ENCODE data around the gene DAGLA. TPM values are rescaled to one million over a fixed set of nuclear protein-coding genes. Genes with fewer than 3 reads are reported as not detected.

DAGLA gene
- total and polyA plus RNA-seq, 2 donors (not counting 3 experiments of a cell fraction or from before 2014, with no cell fraction given) = 2.5 to 4.7 TPM

- intact Hi-C loops (cut with micrococcal nuclease) = no loop called here
- Histone ChIP-seq H4K20me1 (replicated peaks; ENCODE audit: control insufficient read depth, extremely low read depth, insufficient read depth, low read length) (no peaks in the 10 kb centered on the region), H3K4me3 (replicated peaks in 1 of 3; ENCODE audit: insufficient read depth in 1 of 3, low read depth in 1 of 3, low read length in 3 of 3) (no peak overlapping the region), H3K4me2 (ENCODE audit: insufficient read depth, low read length) (no peak overlapping the region), H3K4me1 (ENCODE audit: control insufficient read depth, extremely low read depth, insufficient read depth, low read length) (no peaks in the 10 kb centered on the region), H3K27ac (ENCODE audit: insufficient read depth, low read depth, low read length) (no peak overlapping the region), H3K9me3 (replicated peaks; ENCODE audit: control insufficient read depth, insufficient read depth, low read length) (no peaks in the 10 kb centered on the region), H3K9ac (replicated peaks; ENCODE audit: extremely low read depth, insufficient read depth, low read length) (no peak overlapping the region), H3K27me3 (ENCODE audit: control insufficient read depth in 2 of 2, insufficient read depth in 2 of 2, low read length in 2 of 2) (no peaks in the 10 kb centered on the region), H3K9me1 (replicated peaks; ENCODE audit: control insufficient read depth, extremely low read depth, insufficient read depth, low read length) (no peaks in the 10 kb centered on the region), H3K36me3 (ENCODE audit: control insufficient read depth in 2 of 2, extremely low read depth in 1 of 2, insufficient read depth in 2 of 2, low read length in 2 of 2) (no peaks in the 10 kb centered on the region), H3K79me2 (ENCODE audit: control insufficient read depth, insufficient read depth, low read length) (no peaks in the 10 kb centered on the region), H2AFZ (ENCODE audit: low read depth, low read length) (no peak overlapping the region)
- BruUV-seq (replicated peaks) = no TSS peak
- DNase-seq (ENCODE audit: low read depth, low spot score) (no peak), FAIRE-seq (no peak)
- dilution Hi-C loops (cut with MboI; ENCODE audit: extremely low pct_ligation_motif_present, low sequenced_read_pairs) = no loop called here
- CTCF ChIA-PET = interaction anchor here (1.2 to 1.7 kb wide), 4 partner anchors 9 to 68 kb away, joined by 4 to 5 read pairs (median 4); no protein-coding TSS in a partner anchor
- TF ChIP-seq POLR2AphosphoS5 (IDR thresholded peaks at IDR 0.05; ENCODE audit: insufficient read depth, low read depth, low read length) (no peak), FOS (IDR thresholded peaks at IDR 0.05; ENCODE audit: borderline replicate concordance, insufficient read depth, low read length) (no peak), GATA2 (IDR thresholded peaks at IDR 0.05; ENCODE audit: insufficient read depth, insufficient read length, low read depth, low read length) (no peak), MAX (IDR thresholded peaks at IDR 0.05; ENCODE audit: insufficient read depth, insufficient read length) (no peak), CTCF (IDR thresholded peaks at IDR 0.05; ENCODE audit: extremely low read depth in 1 of 2, insufficient read depth in 1 of 2, low read depth in 1 of 2, low read length in 2 of 2) (no peak), JUN (IDR thresholded peaks at IDR 0.05; ENCODE audit: borderline replicate concordance, insufficient read depth, insufficient read length, low read depth) (no peak), EZH2 (IDR thresholded peaks at IDR 0.05; ENCODE audit: borderline replicate concordance, low read depth, low read length, severe bottlenecking) (no peak), POLR2A (IDR thresholded peaks at IDR 0.05; ENCODE audit: low read depth, low read length) (no peak), MYC (IDR thresholded peaks at IDR 0.05; ENCODE audit: low read depth, low read length) (no peak)
- POLR2A ChIA-PET = no interaction called here
These were observed 26.5 kb downstream of the DAGLA start for GRCh38 chr11:61706452-61707400.

Measured in endothelial cell of umbilical vein (primary cell).